ENCODE results near the gene MT2A.
A peak's percentile ranks its signal among the peaks of the same experiment; 100 is the strongest.

DNA sequence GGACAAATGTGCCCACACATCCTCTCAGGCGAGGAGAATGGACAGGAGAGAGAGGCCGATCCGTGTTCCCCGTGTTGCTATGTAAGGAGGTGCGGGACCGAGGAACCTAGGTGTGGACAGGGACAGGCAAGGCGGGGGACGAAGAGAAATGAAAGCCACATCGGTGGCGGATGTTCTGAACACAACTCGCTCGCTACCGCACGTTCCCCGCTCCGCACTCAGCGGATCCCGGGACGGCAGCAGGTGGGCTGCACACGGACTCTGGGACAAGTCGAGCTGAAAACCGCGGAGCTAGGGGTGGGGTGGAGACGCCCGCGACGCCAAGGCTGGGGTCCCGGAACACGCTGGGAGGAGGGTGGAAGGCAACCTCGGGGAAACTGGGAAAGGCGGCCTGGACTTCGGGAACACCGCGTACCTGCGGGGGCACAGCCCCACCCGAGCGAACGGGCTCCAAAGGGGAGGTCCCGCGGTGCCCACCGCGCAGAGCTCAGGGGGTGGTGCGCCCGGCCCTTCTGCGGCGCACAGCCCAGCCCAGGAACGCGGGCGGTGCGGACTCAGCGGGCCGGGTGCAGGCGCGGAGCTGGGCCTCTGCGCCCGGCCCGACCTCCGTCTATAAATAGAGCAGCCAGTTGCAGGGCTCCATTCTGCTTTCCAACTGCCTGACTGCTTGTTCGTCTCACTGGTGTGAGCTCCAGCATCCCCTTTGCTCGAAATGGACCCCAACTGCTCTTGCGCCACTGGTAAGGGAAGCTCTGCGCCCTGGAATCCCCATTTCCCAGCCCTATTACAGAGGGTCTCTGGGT is 17.0 kb downstream of the MT2A start, which contains the start of gene MT1E:
- TF ChIP-seq, protein P1, sequence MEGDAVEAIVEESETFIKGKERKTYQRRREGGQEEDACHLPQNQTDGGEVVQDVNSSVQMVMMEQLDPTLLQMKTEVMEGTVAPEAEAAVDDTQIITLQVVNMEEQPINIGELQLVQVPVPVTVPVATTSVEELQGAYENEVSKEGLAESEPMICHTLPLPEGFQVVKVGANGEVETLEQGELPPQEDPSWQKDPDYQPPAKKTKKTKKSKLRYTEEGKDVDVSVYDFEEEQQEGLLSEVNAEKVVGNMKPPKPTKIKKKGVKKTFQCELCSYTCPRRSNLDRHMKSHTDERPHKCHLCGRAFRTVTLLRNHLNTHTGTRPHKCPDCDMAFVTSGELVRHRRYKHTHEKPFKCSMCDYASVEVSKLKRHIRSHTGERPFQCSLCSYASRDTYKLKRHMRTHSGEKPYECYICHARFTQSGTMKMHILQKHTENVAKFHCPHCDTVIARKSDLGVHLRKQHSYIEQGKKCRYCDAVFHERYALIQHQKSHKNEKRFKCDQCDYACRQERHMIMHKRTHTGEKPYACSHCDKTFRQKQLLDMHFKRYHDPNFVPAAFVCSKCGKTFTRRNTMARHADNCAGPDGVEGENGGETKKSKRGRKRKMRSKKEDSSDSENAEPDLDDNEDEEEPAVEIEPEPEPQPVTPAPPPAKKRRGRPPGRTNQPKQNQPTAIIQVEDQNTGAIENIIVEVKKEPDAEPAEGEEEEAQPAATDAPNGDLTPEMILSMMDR (IDR thresholded peaks at IDR 0.05) = no peak
- peak; percentile 85 to 99 for TF ChIP-seq POLR2AphosphoS5 (IDR thresholded peaks at IDR 0.05)
